Calu3 (cell line): Measurements from ENCODE around the gene APOA5. TPM values are rescaled to one million over a fixed set of nuclear protein-coding genes. Genes with fewer than 3 reads are reported as not detected.

Experiments used
- BruUV-seq: library from RNA; stranded (reverse); fragments of 400-500 nt; replicated peaks from 2 replicates; lab custom pipeline; 2021; lab: Mats Ljungman, UMichigan
- CTCF ChIA-PET: fragments of 300-600 bp; sonication (Branson Sonifier 250); formaldehyde crosslinking; loops from one replicate; lab custom pipeline; 2022; ENCODE audit warnings: antibody characterized with exemption; lab: Charles Lee
- DNase-seq: peaks from one replicate; pipeline ENCODE4 v3.0.0; 2022
- H3K27ac Mint-ChIP-seq: one replicate; pipeline ENCODE4 v1.8.0; 2022; ENCODE audit warnings: mixed read lengths; ENCODE audit not compliant: unreplicated experiment
- H3K27me3 Mint-ChIP-seq: one replicate; pipeline ENCODE4 v1.8.0; 2022; ENCODE audit warnings: mixed read lengths; ENCODE audit not compliant: unreplicated experiment
- H3K36me3 Mint-ChIP-seq: one replicate; pipeline ENCODE4 v1.8.0; 2022; ENCODE audit warnings: mild to moderate bottlenecking, moderate library complexity, mixed read lengths; ENCODE audit not compliant: insufficient read depth, unreplicated experiment
- H3K4me1 Mint-ChIP-seq: one replicate; pipeline ENCODE4 v1.8.0; 2022; ENCODE audit warnings: mild to moderate bottlenecking, low read depth, mixed read lengths; ENCODE audit not compliant: unreplicated experiment
- H3K4me3 Mint-ChIP-seq: one replicate; pipeline ENCODE4 v1.8.0; 2022; ENCODE audit warnings: mild to moderate bottlenecking, low read depth, moderate library complexity, mixed read lengths; ENCODE audit not compliant: unreplicated experiment
- H3K9me3 Mint-ChIP-seq: one replicate; pipeline ENCODE4 v1.8.0; 2022; ENCODE audit warnings: low read depth, mixed read lengths; ENCODE audit not compliant: unreplicated experiment
- CTCF ChIP-seq: fragments of 200-600 bp; IDR thresholded peaks from one replicate; pipeline ENCODE4 v1.8.0; 2022; ENCODE audit warnings: antibody characterized with exemption; ENCODE audit not compliant: unreplicated experiment
- intact Hi-C: fragments of 100-400 bp; cut with micrococcal nuclease; formaldehyde crosslinking; loops from one replicate; pipeline ENCODE4 v1.10.0; 2022; ENCODE audit not compliant: unreplicated experiment
- total RNA-seq: library from RNA; stranded (reverse); gene quantifications from 2 replicates; pipeline ENCODE4 v1.2.3, GENCODE V29; 2022

Gene APOA5
- total RNA-seq, 1 experiment from 2014 or later = not detected

- H3K9me3 Mint-ChIP-seq = no peaks in the 10 kb centered on the region
- H3K4me3 Mint-ChIP-seq = no peak overlapping the region
- H3K27me3 Mint-ChIP-seq = no peaks in the 10 kb centered on the region
- intact Hi-C loops = no loop called here
- no peaks in the 10 kb centered on the region for H3K4me1 Mint-ChIP-seq
- H3K27ac Mint-ChIP-seq = no peak overlapping the region
- no peak for TF ChIP-seq CTCF
- BruUV-seq = no TSS peak
- H3K36me3 Mint-ChIP-seq = peaks cover 35% of the 10 kb centered on the region
- CTCF ChIA-PET = no interaction called here
- DNase-seq = no peak
Observed at GRCh38 chr11:116778556-116778955, 13.1 kb downstream of the APOA5 start.

- Mint-ChIP-seq H3K36me3 (peaks cover 43% of the 10 kb centered on the region), H3K27me3 (no peaks in the 10 kb centered on the region), H3K27ac (no peak overlapping the region)
Observed at GRCh38 chr11:116777056-116777455, 14.6 kb downstream of the APOA5 start.

GRCh38 chr11:116776522-116776984 is 15.1 kb downstream of the APOA5 start:
- Mint-ChIP-seq H3K36me3 (peaks cover 40% of the 10 kb centered on the region), H3K27me3 (no peaks in the 10 kb centered on the region), H3K4me1 (no peaks in the 10 kb centered on the region), H3K27ac (no peak overlapping the region), H3K4me3 (no peak overlapping the region), H3K9me3 (no peaks in the 10 kb centered on the region)
- CTCF ChIA-PET = interaction anchor here (0.9 kb wide), 1 partner anchor 11 kb away, joined by 3 read pairs; the partner anchor contains the start of gene ZPR1
- intact Hi-C loops = no loop called here
- TF ChIP-seq CTCF = no peak
- no peak for DNase-seq
- BruUV-seq = no TSS peak

More at GRCh38 chr11:116777056-116777455, 14.6 kb downstream of the APOA5 start:
- Mint-ChIP-seq H3K4me3 (no peak overlapping the region), H3K9me3 (no peaks in the 10 kb centered on the region), H3K4me1 (no peaks in the 10 kb centered on the region)
- DNase-seq = no peak
- CTCF ChIA-PET = no interaction called here
- no peak for TF ChIP-seq CTCF
- BruUV-seq = no TSS peak
- intact Hi-C loops = no loop called here

- H3K36me3 Mint-ChIP-seq = peaks cover 36% of the 10 kb centered on the region
- CTCF ChIA-PET = interaction anchor here (0.9 kb wide), 1 partner anchor 12 kb away, joined by 3 read pairs; the partner anchor contains the start of gene ZPR1
- H3K9me3 Mint-ChIP-seq = no peaks in the 10 kb centered on the region
- TF ChIP-seq CTCF = no peak
- intact Hi-C loops = no loop called here
- H3K4me1 Mint-ChIP-seq = no peaks in the 10 kb centered on the region
- DNase-seq = no peak
- no peak overlapping the region for H3K27ac Mint-ChIP-seq
- no peaks in the 10 kb centered on the region for H3K27me3 Mint-ChIP-seq
- BruUV-seq = no TSS peak
- no peak overlapping the region for H3K4me3 Mint-ChIP-seq
Observed at GRCh38 chr11:116775975-116776374, 15.7 kb downstream of the APOA5 start.
